Stimulated activated CD4-positive, alpha-beta T cell treated with anti-CD3 and anti-CD28 coated beads, TNF-alpha, amount 100 ng/mL, for 24 hours (primary cell): ENCODE measurements around the gene SLC25A48.
"Not testable (repeated sequence)": the region's sequence is repeated elsewhere in the genome, so short reads cannot be mapped to it uniquely, and the experiment has no call there.

Experiments
- DNase-seq, 3 experiments: peaks; one replicate each; pipeline ENCODE4 v3.0.0-alpha.2; 2020; ENCODE audit warnings: low read depth in 3 of 3

Gene SLC25A48

GRCh38 chr5:135829681-135830383, 4.6 kb upstream of the SLC25A48 start:
- DNase-seq = peak in 1 of 3 experiments; percentile 39

- DNase-seq = no peak
Measured at GRCh38 chr5:135830384-135830700, 4.1 kb upstream of the SLC25A48 start.

GRCh38 chr5:135830876-135831275, 3.6 kb upstream of the SLC25A48 start:
- no peak for DNase-seq

GRCh38 chr5:135831439-135831838, 3.0 kb upstream of the SLC25A48 start:
- DNase-seq = no peak

- no peak for DNase-seq
Measured at GRCh38 chr5:135831851-135832555, 2.5 kb upstream of the SLC25A48 start.

DNA sequence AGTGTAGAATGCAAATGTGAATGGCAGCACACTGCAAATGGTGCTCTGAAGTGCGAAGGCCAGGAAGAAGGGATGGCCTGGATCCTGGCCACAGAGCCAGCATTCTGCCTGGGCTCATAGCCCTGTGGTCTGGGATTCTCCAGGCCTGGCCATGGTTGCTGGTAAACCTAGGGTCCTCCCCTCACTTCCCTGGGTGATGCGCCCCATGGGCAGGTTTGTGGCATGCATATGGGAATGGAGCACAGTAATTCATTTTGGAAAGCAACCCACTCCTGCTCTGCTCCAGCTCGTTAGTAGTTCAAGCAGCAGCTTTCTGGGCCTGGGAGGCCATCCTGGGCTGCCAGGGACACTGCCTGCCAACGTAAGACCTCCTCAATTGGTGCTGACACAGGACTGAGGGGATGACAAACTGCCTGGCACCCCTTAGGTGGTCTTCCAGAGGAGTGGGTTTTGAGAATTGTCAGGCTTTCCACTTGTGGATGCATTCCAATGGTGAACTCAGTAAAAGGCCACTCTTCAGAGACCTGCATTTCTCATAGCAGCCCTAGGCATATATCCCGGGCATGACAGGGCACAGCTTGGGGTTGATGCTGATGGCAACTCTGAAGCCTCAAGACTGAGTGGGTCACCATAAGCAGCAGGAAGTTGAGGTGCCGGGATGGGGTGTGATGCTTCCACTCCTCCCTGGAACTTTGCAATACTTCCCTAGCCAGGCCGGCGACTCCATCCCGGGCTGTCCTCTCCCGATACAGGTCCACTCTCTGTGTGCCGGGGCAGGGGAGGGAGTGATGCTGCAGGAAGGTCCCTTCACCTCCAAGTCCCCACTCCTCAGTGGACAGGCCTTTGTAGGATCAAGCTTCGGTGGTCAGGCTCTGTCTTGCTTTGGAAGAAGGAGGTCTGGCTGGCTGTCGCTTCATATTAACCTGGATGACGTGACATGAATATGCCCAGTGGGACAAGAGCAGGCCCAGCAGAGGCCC, 1.2 kb upstream of the SLC25A48 start:
- DNase-seq = no peak

- no peak for DNase-seq
Measured at GRCh38 chr5:135833961-135834638, 363 bp upstream of the SLC25A48 start.

DNA sequence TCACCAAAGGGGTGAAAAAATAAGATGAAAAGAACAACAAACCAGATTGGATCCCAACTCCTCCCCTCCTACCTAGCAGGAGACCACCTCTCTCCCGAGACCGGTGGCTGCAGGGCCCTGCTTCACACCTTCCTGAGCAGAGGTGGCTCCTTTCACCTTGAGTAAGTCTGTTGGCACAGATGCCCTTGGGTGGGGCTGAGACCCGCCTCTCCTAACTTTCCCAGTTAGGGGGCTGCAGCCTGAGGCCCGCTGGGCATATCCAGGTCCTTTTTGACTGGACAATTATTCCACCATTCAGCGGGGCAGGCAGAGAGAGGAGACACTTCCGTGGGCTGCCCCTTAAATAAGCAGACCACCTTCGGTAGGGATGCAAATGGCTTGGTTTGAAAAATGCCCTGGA, 1.3 kb downstream of the SLC25A48 start:
- DNase-seq = no peak

DNA sequence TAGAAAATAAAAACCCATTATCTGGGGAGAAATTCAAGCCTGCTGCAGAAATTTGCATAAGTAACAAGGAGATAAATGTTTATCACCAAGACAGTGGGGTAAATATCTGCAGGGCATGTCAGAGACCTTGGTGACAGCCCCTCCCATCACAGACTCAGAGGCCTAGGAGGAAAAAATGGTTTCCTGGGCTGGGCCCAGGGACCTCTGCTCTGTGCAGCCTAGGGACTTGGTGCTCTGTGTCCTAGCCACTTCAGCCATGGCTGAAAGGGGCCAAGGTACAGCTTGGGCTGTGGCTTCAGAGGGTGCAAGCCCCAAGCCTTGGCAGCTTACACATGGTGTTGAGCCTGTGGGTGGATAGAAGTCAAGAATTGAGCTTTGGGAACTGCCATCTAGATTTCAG, 3.9 kb downstream of the SLC25A48 start:
- DNase-seq = not testable (repeated sequence)

- no peak for DNase-seq
Measured at GRCh38 chr5:135839566-135839965, 5.1 kb downstream of the SLC25A48 start.

DNA sequence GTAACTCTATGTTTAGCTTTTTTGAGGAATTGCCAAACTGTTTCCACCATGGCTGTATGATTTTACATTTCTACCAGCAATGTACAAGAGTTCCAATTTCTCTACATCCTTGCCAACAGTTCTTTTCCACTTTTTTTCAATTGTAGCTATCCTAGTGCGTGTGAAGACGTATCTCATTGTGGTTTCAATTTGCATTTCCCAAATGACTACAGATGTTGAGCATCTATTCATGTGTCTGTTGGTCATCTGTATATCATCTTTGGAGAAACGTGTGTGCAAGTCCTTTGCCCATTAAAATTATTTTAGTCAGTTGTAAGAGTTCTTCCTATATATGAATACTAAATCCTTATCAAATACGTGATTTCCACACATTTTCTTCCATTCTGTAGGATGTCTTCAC, 6.5 kb downstream of the SLC25A48 start:
- no peak for DNase-seq

GRCh38 chr5:135842737-135843136, 8.3 kb downstream of the SLC25A48 start:
- no peak for DNase-seq

DNA sequence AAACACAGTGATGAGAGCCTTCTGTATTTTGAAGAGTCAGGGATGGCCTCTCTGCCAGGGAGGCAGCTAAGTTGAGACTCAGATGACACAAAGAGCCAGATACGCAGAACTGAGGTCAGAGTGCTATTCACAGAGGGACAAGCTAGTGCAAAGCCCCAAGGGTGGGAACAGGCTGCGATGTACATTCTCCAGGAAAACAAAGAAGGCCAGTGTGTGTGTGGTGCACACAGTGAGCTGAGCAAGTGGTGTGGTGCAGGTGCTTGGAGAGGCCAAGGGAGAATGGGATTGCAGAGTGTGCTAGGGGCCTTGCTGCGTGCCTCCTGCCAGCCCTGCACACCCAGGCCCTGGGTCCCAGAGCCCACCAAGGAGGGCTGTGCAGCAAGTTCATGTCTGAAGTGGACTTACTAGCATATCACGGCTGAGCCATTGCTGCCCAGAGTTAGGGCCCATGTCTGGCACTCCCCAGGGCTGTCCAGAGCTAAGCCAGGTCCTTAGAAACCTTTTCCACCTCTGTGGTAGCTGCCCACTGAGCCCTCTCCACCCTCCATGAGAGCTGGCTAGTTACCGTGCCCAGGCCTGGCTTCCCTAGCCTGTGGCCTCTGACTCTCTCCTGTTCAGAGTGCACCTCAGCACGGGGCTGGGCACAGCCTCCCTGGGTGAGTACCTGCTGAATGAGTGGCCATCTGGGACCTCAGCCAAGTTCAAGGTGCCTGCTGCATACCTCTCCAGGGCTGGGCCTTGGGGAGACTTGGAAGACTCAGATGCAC, 9.3 kb downstream of the SLC25A48 start:
- no peak for DNase-seq

DNA sequence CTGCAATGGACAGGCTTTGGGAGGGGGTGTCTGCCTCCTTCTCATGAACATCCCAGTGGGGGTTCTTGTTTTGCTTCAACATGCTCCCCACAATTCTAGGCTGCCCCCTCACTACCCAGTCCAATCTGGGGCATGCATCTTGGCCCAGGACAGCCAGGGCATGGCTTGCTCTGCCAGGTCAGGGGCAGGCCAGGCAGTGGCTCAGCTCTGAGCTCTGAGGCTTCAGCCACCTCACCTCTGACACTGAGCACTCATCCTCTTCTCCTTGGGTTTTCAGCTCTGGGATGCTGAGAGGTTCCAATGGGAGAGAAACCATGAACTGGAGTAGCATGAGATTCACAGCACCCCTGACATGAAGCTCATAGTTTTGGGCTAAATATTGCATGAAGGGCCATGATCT, 11.8 kb downstream of the SLC25A48 start:
- no peak for DNase-seq

DNA sequence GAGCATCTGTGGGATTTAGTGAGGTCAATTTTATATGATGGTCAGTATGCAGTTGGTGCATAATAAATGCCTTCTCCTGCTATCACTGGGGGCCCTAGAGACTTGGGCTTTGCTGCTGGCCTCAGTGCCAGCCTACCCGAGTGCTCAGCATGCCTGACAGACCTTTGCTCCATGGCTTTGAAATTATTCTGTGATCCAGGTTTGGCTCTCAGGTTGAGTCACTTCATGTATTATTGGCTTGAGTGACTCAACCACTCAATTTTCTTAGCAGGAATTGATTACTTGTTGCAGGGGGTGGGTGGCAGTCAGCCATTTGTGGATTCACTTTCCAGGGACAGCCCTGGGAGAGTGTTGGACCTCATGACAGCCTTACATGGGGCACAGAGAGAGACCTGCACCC, 13.5 kb downstream of the SLC25A48 start:
- no peak for DNase-seq

DNA sequence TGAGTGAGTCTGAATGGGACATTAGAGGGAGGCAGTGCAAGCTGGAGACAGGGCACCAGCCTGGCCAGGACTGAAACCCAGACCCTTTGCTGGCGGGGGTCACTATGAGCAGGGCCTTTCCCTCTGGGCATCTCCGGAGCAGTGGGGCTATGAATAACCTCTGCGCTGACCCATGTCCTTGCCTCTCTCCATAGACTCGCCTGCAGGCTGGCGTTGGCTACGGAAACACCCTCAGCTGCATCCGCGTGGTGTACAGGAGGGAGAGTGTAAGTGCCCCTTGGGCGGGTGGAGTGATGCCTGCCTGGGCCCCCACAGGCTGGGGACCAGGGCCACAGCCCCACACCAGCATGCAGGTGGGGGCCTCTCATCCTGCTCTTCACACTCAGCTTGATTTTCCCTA, 15.8 kb downstream of the SLC25A48 start:
- DNase-seq = no peak

DNA sequence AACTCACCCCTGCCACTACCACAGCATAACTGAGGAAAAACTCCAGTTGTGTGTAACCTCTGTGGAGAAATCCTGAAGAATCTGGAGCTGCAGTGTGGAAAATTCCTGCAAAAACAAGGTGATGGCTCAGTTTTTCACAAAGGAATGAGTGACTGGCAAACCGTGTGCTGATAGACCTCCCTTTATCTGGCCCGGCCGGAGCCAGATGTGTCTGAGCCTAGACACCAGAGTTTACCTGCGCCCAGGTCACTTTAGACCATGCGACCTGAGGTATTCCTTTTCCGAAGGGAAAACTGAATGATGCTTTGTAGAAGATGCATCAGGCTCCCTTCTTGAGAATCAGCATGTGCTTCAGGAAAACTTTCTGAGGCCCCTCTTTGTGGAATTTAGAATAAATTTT, 16.2 kb downstream of the SLC25A48 start:
- no peak for DNase-seq

- no peak for DNase-seq
Measured at GRCh38 chr5:135851186-135851914, 16.9 kb downstream of the SLC25A48 start.

- DNase-seq = no peak
Measured at GRCh38 chr5:135851915-135852845, 17.7 kb downstream of the SLC25A48 start.
